OCI-LY1 (cell line): ENCODE measurements around the gene ROBO1.

Source experiments
- CTCF ChIP-seq: fragments of 200-600 bp; sonication (generic), shearing (Covaris generic); IDR thresholded peaks from 2 replicates; pipeline ENCODE4 v1.5.1; 2017; ENCODE audit warnings: mild to moderate bottlenecking, antibody characterized with exemption, low read length, moderate library complexity, mixed read lengths
- EZH2 ChIP-seq: fragments of 200-600 bp; sonication (generic), shearing (Covaris generic); IDR thresholded peaks from 2 replicates; pipeline ENCODE4 v1.8.0; 2017; ENCODE audit warnings: borderline replicate concordance, mixed run types, mild to moderate bottlenecking, antibody characterized with exemption, low read length, moderate library complexity, mixed read lengths

GRCh38 chr3:79461129-79461792 is 306.5 kb downstream of the ROBO1 start:
- TF ChIP-seq CTCF (no peak), EZH2 (no peak)
